GM06990 (cell line): ENCODE results near the gene PCNT.

Experiments
- DNase-seq: peaks from one replicate; pipeline ENCODE4 v3.0.0-alpha.2; 2011; ENCODE audit not compliant: insufficient read length; ENCODE audit errors: extremely low read depth
- H3K27me3 ChIP-seq: replicated peaks from 2 replicates; pipeline ENCODE4 v1.6.0; 2011; ENCODE audit warnings: low read length; ENCODE audit not compliant: control insufficient read depth, insufficient read depth
- H3K36me3 ChIP-seq: 2 replicates; pipeline ENCODE4 v1.5.1; 2011; ENCODE audit warnings: low read length; ENCODE audit not compliant: control insufficient read depth, insufficient read depth
- H3K4me3 ChIP-seq: replicated peaks from 2 replicates; pipeline ENCODE4 v1.5.1; 2011; ENCODE audit warnings: low read depth, mild to moderate bottlenecking, control low read depth, low read length
- TF ChIP-seq, protein P1 (sequence below): IDR thresholded peaks from 2 replicates; pipeline ENCODE4 v1.5.1; 2011; ENCODE audit warnings: low read length, control low read depth, mild to moderate bottlenecking, inconsistent platforms; ENCODE audit not compliant: insufficient read depth, poor library complexity, severe bottlenecking

The PCNT gene

DNA sequence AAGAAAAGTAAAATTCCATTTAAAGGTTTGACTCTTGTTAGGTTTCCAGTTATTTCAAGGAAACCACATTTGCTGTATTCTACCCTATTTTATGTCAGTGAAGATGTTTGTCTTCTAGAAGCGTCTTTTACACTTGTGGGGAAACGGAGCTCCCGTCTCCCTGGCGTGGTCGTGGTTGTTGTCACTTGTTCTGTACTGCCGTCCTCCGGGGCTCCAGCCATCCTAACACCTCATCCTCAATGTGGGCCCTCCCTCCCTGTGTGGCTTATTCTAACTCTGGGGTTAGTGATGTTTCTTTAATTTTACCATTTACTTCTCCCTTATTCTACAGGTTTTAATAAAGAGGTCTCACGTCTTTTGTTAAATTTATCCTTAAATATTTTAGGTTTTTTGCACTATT is 82.0 kb downstream of the PCNT start:
- DNase-seq = no peak
- Histone ChIP-seq H3K27me3 (no peaks in the 10 kb centered on the region), H3K4me3 (no peak overlapping the region), H3K36me3 (peaks cover 13% of the 10 kb centered on the region)
- TF ChIP-seq, protein P1, sequence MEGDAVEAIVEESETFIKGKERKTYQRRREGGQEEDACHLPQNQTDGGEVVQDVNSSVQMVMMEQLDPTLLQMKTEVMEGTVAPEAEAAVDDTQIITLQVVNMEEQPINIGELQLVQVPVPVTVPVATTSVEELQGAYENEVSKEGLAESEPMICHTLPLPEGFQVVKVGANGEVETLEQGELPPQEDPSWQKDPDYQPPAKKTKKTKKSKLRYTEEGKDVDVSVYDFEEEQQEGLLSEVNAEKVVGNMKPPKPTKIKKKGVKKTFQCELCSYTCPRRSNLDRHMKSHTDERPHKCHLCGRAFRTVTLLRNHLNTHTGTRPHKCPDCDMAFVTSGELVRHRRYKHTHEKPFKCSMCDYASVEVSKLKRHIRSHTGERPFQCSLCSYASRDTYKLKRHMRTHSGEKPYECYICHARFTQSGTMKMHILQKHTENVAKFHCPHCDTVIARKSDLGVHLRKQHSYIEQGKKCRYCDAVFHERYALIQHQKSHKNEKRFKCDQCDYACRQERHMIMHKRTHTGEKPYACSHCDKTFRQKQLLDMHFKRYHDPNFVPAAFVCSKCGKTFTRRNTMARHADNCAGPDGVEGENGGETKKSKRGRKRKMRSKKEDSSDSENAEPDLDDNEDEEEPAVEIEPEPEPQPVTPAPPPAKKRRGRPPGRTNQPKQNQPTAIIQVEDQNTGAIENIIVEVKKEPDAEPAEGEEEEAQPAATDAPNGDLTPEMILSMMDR = no peak

GRCh38 chr21:46409641-46410406 is 85.9 kb downstream of the PCNT start:
- no peak for DNase-seq
- peaks cover 11% of the 10 kb centered on the region for H3K36me3 ChIP-seq
- TF ChIP-seq, protein P1 = no peak
- H3K4me3 ChIP-seq = no peak overlapping the region
- no peaks in the 10 kb centered on the region for H3K27me3 ChIP-seq

- no peak for DNase-seq
- TF ChIP-seq, protein P1 = no peak
- Histone ChIP-seq H3K27me3 (no peaks in the 10 kb centered on the region), H3K36me3 (peaks cover 11% of the 10 kb centered on the region), H3K4me3 (no peak overlapping the region)
These were observed 86.6 kb downstream of the PCNT start for GRCh38 chr21:46410516-46410915.

DNA sequence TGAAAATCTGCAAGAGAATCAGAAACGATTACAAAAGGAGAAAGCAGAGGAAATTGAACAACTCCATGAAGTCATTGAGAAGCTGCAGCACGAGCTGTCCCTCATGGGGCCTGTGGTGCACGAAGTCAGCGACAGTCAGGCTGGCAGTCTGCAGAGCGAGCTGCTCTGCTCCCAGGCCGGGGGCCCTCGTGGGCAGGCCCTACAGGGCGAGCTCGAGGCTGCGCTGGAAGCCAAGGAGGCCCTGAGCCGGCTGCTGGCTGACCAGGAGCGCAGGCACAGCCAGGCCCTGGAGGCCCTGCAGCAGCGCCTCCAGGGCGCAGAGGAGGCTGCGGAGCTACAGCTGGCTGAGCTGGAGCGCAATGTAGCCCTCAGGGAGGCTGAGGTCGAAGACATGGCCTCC is 87.3 kb downstream of the PCNT start:
- no peak overlapping the region for H3K4me3 ChIP-seq
- TF ChIP-seq, protein P1 = no peak
- no peak for DNase-seq
- H3K27me3 ChIP-seq = no peaks in the 10 kb centered on the region
- H3K36me3 ChIP-seq = peaks cover 12% of the 10 kb centered on the region

DNA sequence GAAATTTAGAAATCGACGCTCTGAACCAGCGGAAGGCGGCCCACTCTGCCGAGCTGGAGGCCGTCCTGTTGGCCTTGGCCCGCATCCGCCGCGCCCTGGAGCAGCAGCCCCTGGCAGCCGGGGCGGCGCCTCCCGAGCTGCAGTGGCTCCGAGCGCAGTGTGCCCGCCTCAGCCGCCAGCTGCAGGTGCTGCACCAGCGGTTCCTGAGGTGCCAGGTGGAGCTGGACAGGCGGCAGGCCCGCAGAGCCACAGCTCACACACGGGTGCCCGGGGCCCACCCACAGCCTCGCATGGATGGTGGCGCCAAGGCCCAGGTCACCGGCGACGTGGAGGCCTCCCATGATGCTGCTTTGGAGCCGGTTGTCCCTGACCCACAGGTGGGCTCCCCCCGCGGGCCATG is 87.7 kb downstream of the PCNT start:
- Histone ChIP-seq H3K36me3 (peaks cover 16% of the 10 kb centered on the region), H3K27me3 (no peaks in the 10 kb centered on the region), H3K4me3 (no peak overlapping the region)
- TF ChIP-seq, protein P1 = no peak
- no peak for DNase-seq
